Cerebellar cortex (tissue), 1 donor: Measurements from ENCODE around the gene CMSS1.
"Not testable (repeated sequence)": the region's sequence is repeated elsewhere in the genome, so short reads cannot be mapped to it uniquely, and the experiment has no call there.

ENCODE experiments used
- DNase-seq: peaks from one replicate; pipeline ENCODE4 v3.0.0-alpha.2; 2015; ENCODE audit warnings: low spot score

Gene CMSS1

GRCh38 chr3:100027321-100027720 is 209.7 kb downstream of the CMSS1 start:
- no peak for DNase-seq

DNA sequence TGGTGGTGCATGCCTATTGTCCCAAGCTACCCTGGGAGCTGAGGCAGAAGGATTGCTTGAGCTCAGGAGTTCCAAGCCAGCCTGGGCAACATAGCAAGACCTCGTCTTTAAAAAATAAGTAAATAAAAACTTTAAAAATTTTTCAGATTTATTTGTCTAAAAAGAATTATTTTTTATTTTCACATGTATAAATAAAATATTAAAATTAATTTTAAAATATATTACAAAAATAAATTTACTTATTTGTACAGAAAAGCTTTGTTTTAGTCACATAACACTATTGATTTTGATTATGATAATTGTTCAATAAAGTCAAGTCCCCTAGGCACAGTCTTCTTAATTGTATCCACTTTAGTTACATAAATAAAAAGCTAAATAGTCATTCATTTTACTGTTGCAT is 211.4 kb downstream of the CMSS1 start:
- no peak for DNase-seq

DNA sequence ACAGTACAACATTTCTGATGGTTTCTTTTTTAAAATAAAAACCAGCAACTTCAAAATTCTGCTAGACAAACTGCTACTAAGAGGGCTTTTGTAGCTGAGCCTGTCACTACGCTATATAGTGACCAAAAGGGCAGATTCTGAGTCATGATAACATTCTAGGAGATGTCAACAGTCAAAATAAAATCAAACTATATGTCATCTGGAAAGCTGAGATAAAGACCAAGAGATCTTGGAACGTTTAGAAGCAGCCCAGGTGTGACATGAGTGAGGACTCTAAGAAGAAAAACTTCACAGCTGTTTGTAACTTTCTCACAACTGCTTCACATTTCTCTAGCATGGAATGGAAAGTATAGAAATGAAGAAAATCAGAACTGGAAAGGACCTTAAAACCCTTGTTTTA is 212.0 kb downstream of the CMSS1 start:
- DNase-seq = no peak

GRCh38 chr3:100030346-100030745 is 212.7 kb downstream of the CMSS1 start:
- DNase-seq = peak; percentile 29

- DNase-seq = no peak
These were observed 213.3 kb downstream of the CMSS1 start for GRCh38 chr3:100030914-100031425.

GRCh38 chr3:100032243-100032642 is 214.6 kb downstream of the CMSS1 start:
- peak; percentile 40 for DNase-seq

DNA sequence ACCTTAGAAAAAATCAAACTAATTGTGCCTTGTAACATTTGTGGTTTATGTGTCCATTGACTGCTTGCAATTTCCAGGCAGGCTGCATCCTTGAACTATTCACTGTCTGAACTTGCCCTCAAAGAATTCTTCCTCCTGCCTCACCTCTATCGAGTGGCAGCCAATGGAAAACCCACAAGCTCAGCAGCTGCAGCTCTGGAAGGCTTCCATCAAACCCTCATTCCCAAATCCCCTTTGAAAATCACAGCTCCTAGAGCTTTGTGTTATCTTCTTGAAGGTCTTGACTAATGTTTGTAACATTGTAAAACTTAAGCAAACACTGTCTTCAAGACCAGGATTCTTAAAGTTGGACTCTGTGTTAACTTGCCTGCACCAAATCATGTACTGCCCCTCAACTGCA is 215.5 kb downstream of the CMSS1 start:
- DNase-seq = no peak

DNA sequence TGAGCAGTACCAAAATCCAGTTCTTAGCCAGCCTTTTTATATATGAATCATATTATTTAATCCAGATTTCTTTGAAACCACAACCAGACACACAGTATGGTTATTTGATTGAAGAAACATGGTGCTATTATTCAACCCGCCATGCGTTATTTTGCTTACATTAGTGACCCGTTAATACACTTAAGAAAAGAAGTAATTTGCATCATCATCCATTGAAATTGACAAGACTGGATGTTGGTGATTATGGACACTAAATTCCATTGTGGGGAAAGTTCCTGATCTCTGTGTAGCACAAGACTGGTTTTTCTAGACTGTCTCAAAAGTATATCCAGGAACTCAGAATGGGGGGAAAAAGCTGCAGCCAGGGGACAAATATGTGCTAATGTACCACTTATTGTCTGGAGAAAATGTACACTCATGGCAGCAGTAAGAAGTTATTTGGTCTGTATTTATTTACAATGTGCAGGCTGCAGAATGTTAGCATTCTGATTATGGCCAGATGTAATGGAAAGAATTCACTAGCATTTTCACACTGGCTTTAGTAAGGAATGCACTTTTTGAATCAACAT is 216.3 kb downstream of the CMSS1 start:
- DNase-seq = no peak

GRCh38 chr3:100039075-100039474 is 221.4 kb downstream of the CMSS1 start:
- no peak for DNase-seq

GRCh38 chr3:100040451-100041225 is 223.0 kb downstream of the CMSS1 start:
- no peak for DNase-seq

DNA sequence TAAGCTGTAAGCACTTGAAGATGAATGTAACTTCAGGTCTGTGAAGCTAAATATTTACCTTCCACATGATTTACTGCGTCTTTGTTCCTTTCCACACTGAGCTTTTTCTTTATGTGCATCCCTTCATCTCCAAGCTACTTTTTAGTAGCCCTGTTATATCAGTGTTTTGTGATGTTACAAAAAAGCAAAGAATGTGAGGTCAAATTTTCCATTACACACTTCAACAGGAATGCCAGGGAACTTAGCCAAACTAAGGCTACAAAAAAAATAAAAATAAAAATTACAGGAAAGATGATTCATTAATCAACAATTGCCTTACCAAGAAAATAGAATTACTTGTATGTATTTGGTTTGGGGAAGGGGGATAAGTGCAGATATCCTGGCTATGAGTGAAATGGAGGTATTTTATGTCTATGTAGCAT is 223.7 kb downstream of the CMSS1 start:
- no peak for DNase-seq

DNA sequence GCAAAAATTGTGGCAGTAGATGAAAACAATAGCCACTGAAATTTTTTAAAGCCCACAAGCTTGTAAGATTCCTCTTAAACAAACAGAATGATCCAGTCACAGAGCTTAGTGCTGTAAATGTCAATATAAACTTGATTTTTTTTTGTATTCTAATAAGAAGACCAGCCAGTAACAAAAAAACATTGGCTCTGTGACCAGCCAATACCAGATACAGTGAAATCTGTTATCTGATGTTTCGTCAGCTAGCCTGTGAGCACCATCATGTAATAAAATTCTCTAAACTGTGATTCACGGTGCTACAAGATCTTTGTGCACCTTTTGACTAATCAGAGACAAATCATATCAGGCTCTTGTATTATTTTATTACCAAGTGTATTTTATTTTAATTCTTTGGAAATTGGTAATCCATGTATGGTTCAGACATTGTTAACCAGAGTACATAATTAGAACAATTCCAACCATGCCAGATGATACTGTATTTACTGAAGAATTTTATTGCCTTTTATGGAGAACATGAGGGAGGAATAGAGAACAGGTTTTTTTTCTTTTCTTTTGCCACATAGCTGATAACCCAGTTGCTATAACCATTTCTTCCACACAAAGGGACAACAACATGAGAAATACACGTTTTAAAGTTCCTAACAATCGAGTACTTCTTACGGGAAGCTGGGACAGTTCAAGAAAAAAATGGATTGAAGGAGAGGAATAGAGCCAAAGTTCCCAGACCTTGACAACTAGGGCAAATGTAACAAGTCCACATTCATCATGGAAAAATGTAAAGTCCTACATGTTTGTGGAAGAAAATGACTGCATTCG is 224.7 kb downstream of the CMSS1 start:
- no peak for DNase-seq

- DNase-seq = no peak
These were observed 225.6 kb downstream of the CMSS1 start for GRCh38 chr3:100043271-100043670.

DNA sequence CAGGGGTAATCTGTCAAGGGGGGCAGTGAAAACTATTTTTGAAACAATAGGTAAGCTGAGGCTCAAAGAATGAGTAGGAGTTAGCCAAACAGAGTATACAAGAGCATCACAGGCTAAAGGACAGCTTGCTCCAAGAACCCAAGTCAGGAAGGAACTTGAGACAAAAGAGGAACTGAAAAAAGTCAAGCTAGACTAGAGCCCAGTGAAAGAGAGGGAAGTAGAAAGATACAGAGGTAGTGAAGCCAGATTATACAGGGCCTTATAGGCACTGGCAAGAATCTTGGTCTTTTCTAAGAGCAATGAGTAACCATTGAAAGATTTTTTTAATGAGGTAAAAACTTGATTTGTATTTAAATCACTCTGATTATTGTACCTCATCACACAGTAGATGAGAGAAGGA is 226.7 kb downstream of the CMSS1 start:
- no peak for DNase-seq

GRCh38 chr3:100045696-100046095 is 228.0 kb downstream of the CMSS1 start:
- DNase-seq = no peak

- no peak for DNase-seq
These were observed 229.3 kb downstream of the CMSS1 start for GRCh38 chr3:100046986-100047385.

DNA sequence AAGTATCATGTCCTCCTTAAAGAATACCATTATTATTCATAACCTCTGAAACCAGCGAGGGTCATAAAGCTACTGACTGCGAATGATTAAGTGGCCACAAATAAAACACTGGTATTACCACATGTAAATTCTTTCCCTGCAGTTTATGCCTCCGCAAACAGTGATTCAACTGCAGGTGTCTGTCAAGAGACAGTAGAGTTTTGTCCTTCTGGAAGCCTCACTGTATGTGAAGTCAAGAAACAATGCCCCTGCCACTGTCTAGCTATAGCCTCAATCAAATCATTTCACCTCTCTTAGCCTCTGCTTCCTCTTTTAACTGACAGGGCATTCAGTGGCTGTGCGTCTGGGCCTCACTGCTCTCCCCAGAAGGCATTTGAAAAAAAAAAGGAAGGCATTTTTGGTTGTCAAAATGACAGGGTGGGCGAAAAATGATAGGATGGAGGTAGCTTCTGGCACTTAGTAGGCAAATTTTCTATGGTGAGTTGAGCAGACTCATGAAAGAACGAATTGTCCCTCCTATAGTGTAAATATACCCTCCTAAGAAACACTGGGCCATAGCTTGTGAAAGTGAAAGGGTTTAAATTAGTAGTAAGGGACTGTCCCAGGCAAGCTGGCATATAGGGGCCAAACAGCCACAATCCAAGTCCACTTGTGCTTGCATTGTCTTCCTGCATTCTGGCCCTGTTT is 229.9 kb downstream of the CMSS1 start:
- DNase-seq = no peak

DNA sequence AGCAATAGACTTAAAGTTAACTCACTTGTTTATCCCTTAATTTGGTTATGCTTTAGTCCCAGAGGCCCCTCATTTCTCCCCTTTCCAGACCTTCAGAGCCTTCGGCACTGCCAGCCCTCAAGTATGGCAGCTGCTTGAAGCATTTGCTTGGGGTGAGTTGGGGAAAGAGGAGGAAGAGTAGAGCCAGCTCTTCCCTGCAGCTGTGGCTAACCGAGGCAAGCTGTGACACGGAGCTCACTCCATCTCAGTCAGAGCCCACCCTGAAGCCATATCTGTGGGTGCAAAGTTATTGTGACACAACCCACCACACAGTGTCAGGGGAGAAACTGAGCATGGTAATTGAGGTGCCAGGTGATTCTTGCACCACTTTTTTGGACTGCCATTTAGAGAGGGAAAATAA is 230.6 kb downstream of the CMSS1 start:
- no peak for DNase-seq

DNA sequence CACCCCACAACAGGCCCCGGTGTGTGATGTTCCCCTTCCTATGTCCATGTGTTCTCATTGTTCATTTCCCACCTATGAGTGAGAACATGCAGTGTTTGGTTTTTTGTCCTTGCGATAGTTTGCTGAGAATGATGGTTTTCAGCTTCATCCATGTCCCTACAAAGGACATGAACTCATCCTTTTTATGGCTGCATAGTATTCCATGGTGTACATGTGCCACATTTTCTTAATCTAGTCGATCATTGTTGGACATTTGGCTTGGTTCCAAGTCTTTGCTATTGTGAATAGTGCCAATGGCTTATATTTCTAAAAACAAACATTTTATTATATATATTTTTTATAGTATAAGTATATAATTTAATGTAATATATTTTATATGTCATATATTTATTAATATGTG is 233.9 kb downstream of the CMSS1 start:
- DNase-seq = not testable (repeated sequence)

DNA sequence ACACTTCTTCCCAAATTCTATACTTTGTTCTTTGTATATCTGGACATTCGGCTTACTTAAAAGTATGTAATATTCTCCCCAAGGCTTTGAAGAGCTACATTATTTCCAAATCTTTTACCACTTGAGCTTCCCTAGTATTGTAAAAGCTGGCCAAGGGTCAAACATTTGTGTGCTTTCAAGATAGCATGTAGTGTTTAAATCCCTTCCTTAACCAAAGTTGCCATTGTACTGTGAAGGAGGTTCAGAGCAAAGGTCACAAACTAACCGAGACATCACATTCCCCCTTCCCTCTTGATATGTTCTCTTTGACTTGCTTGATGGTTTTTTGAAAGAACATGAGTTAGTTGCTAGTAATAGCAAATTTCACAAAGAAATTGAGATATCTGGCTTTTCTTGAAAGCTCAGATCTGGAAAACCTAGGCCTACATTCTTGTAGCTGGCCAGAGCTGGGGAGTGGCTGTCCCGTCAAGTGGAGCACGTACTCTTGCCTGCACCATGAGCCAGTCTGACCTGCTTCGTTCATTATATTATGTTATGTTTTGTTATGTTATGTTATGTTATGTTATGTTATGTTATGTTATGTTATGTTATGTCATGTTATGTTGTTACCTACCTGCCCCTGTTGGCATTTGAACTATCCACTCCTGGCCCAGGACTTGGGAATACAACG is 236.4 kb downstream of the CMSS1 start:
- no peak for DNase-seq

DNA sequence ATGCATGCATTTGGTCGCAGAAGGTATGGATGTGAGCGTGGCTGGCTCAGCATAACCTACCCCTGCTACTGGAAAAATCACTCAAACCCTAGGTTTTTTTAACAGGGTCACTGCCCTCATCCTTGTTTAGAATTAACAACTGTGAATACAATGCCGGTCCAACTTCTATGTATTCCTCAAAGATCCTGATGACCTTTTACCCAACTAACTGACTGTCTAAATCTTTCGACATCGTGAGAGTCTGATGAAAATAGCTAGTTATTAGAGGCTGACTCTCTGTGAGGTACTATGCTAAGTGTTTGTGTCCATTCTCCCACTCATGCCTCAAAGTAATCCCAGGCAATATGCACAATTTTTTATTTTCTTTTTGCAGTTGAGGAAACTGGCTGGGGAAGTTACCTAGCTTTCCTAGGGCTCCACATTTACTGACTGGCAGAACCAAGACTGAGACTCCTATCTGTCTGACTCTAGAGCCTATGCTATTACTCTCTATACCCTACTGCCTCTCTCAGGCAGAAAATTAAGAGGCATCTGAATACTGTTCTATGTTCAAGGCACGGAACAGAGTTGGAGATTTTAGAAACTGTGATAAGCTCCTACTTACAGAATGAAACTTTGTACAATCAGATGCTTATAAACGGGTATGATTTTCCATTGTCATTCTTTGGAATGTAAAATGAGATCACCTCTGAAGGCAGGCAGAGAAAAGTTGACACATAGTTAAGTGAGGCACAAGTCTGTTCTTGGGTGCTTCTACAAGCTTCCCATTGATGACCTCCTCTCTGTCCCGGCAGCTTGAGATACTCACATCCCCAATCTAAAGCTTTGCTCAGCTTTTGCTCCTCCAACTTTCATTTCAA is 240.3 kb downstream of the CMSS1 start:
- no peak for DNase-seq
